Left lung (tissue), 10 donors: ENCODE data around the gene CCT5. TPM values are rescaled to one million over a fixed set of nuclear protein-coding genes. Genes with fewer than 3 reads are reported as not detected.

ENCODE experiments used
- ATAC-seq: fragments of 200-7000 bp; cut with Tn5 transposase; one replicate; pipeline ENCODE4 v1.9.1; 2020; ENCODE audit warnings: moderate library complexity
- DNase-seq, 4 donors: peaks; one replicate each; pipeline ENCODE4 v3.0.0-alpha.2; 2013 to 2020
- H3K27ac ChIP-seq, 2 donors: fragments of 200-600 bp; sonication (generic) in 1 of 2; one replicate each; pipeline versions ENCODE4 v1.5.0 to v1.8.0; 2020 to 2021
- H3K27me3 ChIP-seq, 2 donors: fragments of 200-600 bp; sonication (generic) in 1 of 2; one replicate each; pipeline versions ENCODE4 v1.5.0 to v1.8.0; 2020 to 2021
- H3K36me3 ChIP-seq, 2 donors: fragments of 200-600 bp; sonication (generic) in 1 of 2; one replicate each; pipeline versions ENCODE4 v1.5.0 to v1.8.0; 2020 to 2021
- H3K4me1 ChIP-seq, 2 donors: fragments of 200-600 bp; one replicate each; pipeline ENCODE4 v1.8.0; 2021
- H3K4me3 ChIP-seq, 2 donors: fragments of 200-600 bp; sonication (generic) in 1 of 2; one replicate each; pipeline versions ENCODE4 v1.5.0 to v1.8.0; 2020 to 2021; ENCODE audit warnings: mild to moderate bottlenecking in 1 of 2
- H3K9me3 ChIP-seq, 2 donors: fragments of 200-600 bp; sonication (generic) in 1 of 2; one replicate each; pipeline versions ENCODE4 v1.5.0 to v1.8.0; 2020 to 2021
- CTCF ChIP-seq, 2 donors: fragments of 200-600 bp; sonication (generic) in 1 of 2; IDR thresholded peaks; one replicate each; pipeline versions ENCODE4 v1.5.0 to v1.8.0; 2021; ENCODE audit warnings: antibody characterized with exemption in 2 of 2
- intact Hi-C, 2 donors: fragments of 100-400 bp; cut with DNase I; formaldehyde crosslinking; loops; one replicate each; pipeline versions ENCODE4 v1.11.2 to v1.14.2; 2022
- polyA plus RNA-seq, 6 donors: library from polyadenylated mRNA; unstranded; fragments of 120-200 nt; gene quantifications; one replicate each; pipeline ENCODE4 v1.2.1, GENCODE V29; 2013; ENCODE audit not compliant: insufficient read length in 6 of 6
- total RNA-seq, 2 donors: library from RNA; stranded (reverse); fragmentation: NEBNext Ultra II Directional; extraction: Animal tissue kit (Norgen Biotek cat#: 25700); gene quantifications; one replicate each; pipeline ENCODE4 v1.2.1, GENCODE V29; 2021
- donor health status: DM: no; HTN: yes; CAD: no.
- donor health status: DM: no; HTN: no; CAD: no.

CCT5 gene
- total and polyA plus RNA-seq, 8 donors: 127 to 219 (median 197) TPM

DNA sequence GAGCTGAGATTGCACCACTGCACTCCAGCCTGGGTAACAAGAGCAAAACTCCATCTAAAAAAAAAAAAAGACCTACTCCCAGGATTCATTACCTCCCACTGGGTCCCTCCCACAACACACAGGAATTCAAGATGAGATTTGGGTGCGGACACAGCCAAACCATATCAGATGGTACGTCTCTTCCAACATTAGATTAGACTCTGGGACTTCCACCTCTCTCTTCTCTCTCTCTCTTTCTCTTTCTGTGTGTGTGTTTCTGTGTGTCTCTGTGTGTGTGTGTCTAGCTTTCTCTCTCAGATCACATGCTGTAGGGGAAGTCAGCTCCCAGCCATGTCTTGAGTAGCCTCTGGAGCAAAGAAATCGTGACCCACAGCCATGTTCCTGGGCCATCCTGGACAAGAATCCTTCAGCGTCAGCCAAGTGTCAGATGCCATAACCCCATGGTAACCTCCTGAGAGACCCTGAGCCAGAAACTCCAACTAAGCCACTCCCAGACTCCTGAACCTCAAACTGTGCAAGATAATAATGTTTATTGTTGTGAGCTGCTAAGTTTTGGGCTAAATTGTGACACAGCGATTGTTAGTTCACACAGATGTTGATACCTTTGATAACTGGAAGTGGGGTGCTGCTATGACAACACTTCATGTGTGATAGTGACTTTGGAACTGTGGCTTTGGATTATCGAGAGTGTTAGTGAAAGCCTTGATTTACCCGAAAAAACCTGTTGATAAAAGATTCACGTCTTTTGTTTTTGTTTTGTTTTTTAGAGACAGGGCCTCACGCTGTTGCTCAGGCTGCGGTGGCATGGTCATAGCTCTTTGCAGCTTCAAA, 61.7 kb downstream of the CCT5 start:
- DNase-seq (peak in 1 of 4 donors; percentile 25), ATAC-seq (peak; percentile 11)
- no peaks in the 10 kb centered on the region for H3K36me3 ChIP-seq
- no peak overlapping the region for H3K27ac ChIP-seq
- H3K4me1 ChIP-seq: peaks cover 0 to 13% of the 10 kb centered on the region in 2 donors
- TF ChIP-seq CTCF (IDR thresholded peaks at IDR 0.05): no peak
- H3K9me3 ChIP-seq: no peaks in the 10 kb centered on the region
- peaks cover 0 to 14% of the 10 kb centered on the region in 2 donors for H3K27me3 ChIP-seq
- intact Hi-C loops: no loop called here
- H3K4me3 ChIP-seq: no peak overlapping the region

GRCh38 chr5:10315201-10315600, 65.1 kb downstream of the CCT5 start:
- no peak for TF ChIP-seq CTCF (IDR thresholded peaks at IDR 0.05)
- intact Hi-C loops: no loop called here

More at GRCh38 chr5:10315201-10315600, 65.1 kb downstream of the CCT5 start:
- Histone ChIP-seq H3K27me3 (no peaks in the 10 kb centered on the region), H3K27ac (no peak overlapping the region), H3K4me3 (no peak overlapping the region), H3K36me3 (no peaks in the 10 kb centered on the region), H3K4me1 (peaks cover 0 to 3% of the 10 kb centered on the region in 2 donors), H3K9me3 (no peaks in the 10 kb centered on the region)
- ATAC-seq: no peak
- DNase-seq: peak in 1 of 4 donors; percentile 28

Other genes starting within 250 kb of the CCT5 start
- gene ATPSCKMT, start 392 bp upstream of the CCT5 start, total RNA-seq: 10 to 100 TPM; 16.5 to 21.3 TPM
- gene ATPSCKMT, start 392 bp upstream of the CCT5 start, polyA plus RNA-seq: 10 to 100 TPM; 19.1 to 22.2 (median 20.5) TPM
- gene CMBL, start 57.6 kb downstream of the CCT5 start, total RNA-seq: 10 to 100 TPM; 19.2 to 26.9 TPM
- 10 to 100 TPM; 17.3 to 25.2 (median 22.5) TPM for gene CMBL, start 57.6 kb downstream of the CCT5 start, polyA plus RNA-seq
- gene MARCHF6, start 103.4 kb downstream of the CCT5 start, total RNA-seq: 100 to 1,000 TPM; 123 to 128 TPM
- gene MARCHF6, start 103.4 kb downstream of the CCT5 start, polyA plus RNA-seq: 100 to 1,000 TPM; 156 to 188 (median 166) TPM
- 1 to 10 TPM in 1 of 2 donors, under 1 TPM in 1; 0.50 to 9.5 TPM for gene ROPN1L, start 191.6 kb downstream of the CCT5 start, total RNA-seq
- gene ROPN1L, start 191.6 kb downstream of the CCT5 start, polyA plus RNA-seq: 1 to 10 TPM; 1.6 to 8.2 (median 5.1) TPM